Measurements from ENCODE around the gene LCE1E. TPM values are rescaled to one million over a fixed set of nuclear protein-coding genes. Genes with fewer than 3 reads are reported as not detected.

Gene LCE1E, protein sequence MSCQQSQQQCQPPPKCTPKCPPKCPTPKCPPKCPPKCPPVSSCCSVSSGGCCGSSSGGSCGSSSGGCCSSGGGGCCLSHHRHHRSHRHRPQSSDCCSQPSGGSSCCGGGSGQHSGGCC
- polyA plus RNA-seq (2013, experiment 1 of 2), result not detected
- not detected for polyA plus RNA-seq (2013, experiment 2 of 2)

DNA sequence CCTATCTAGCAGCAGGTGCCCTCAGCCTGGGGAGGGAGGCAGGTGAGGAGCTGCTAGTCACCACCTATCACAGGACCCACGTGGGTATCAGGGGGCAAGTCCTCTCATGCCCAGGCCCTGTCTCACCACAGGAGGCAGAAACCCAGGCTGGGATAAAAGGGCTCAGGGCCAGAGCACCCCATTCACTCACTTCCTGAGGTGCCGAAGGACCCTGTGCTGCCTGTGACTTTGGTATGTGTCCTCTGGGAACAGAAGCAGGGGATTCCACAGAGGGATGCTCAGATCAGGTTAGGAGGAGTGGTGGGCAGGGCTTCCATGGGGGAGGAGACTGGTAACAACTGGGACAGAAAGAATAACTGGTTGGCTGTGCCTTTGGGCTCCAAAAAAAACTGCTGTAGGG, at the start of gene LCE1E:
LCE1E (plus strand) TSS at position 181 of the 400 bp plus-strand sequence. CDS start 1,043 bp downstream, outside the sequence.
- H2BK15ac ChIP-seq (ENCODE audit: low read depth, poor library complexity, severe bottlenecking), result no peak within 1 kb of the TSS
- 38% methylated on average over 2 of the region's 2 CpGs for WGBS
- no peak within 1 kb of the TSS for H3K18ac ChIP-seq (ENCODE audit: low read depth in 1 of 2, low read length in 2 of 2)
- H2BK120ac ChIP-seq (ENCODE audit: low read depth, low read length), result no peak within 1 kb of the TSS
- no peak for DNase-seq
- no peak within 1 kb of the TSS for H2AK5ac ChIP-seq (ENCODE audit: low read length, severe bottlenecking)
- H3K79me1 ChIP-seq (replicated peaks; ENCODE audit: low read length, poor library complexity, severe bottlenecking), result no peaks in the 10 kb centered on the region
- H3K4me2 ChIP-seq (ENCODE audit: low read length, poor library complexity, severe bottlenecking), result no peak within 1 kb of the TSS
- no peaks in the 10 kb centered on the region for H3K36me3 ChIP-seq (ENCODE audit: control insufficient read depth in 1 of 2, insufficient read depth in 2 of 2, low read depth in 1 of 2, low read length in 2 of 2)
- H3K27me3 ChIP-seq (ENCODE audit: control insufficient read depth in 1 of 2, insufficient read depth in 1 of 2, low read length in 2 of 2), result no peaks in the 10 kb centered on the region
- H3K27ac ChIP-seq (ENCODE audit: low read length, poor library complexity, severe bottlenecking), result no peak within 1 kb of the TSS
- no peak within 1 kb of the TSS for H4K8ac ChIP-seq (ENCODE audit: low read length)
- H2BK5ac ChIP-seq (ENCODE audit: low read depth, low read length, poor library complexity, severe bottlenecking), result no peak within 1 kb of the TSS
- H3K14ac ChIP-seq (ENCODE audit: low read length in 2 of 2), result no peak within 1 kb of the TSS
- H3K4ac ChIP-seq (ENCODE audit: low read depth in 1 of 2, low read length in 2 of 2), result no peak within 1 kb of the TSS
- H3K23ac ChIP-seq (ENCODE audit: low read length in 2 of 2), result no peak within 1 kb of the TSS
- no peaks in the 10 kb centered on the region for H3K4me1 ChIP-seq (ENCODE audit: control insufficient read depth, insufficient read depth, low read depth, low read length)
- no peaks in the 10 kb centered on the region for H3K9me3 ChIP-seq (ENCODE audit: control insufficient read depth, low read length)
- H3K4me3 ChIP-seq (ENCODE audit: insufficient read depth in 1 of 2, low read depth in 1 of 2, low read length in 2 of 2), result no peak within 1 kb of the TSS
- no peak within 1 kb of the TSS for H2AFZ ChIP-seq (ENCODE audit: low read depth, low read length)
- H2BK12ac ChIP-seq (ENCODE audit: low read length in 2 of 2), result no peak within 1 kb of the TSS
- H3K9ac ChIP-seq (ENCODE audit: low read length), result no peak within 1 kb of the TSS
- H4K91ac ChIP-seq (ENCODE audit: low read length), result no peak within 1 kb of the TSS

DNA sequence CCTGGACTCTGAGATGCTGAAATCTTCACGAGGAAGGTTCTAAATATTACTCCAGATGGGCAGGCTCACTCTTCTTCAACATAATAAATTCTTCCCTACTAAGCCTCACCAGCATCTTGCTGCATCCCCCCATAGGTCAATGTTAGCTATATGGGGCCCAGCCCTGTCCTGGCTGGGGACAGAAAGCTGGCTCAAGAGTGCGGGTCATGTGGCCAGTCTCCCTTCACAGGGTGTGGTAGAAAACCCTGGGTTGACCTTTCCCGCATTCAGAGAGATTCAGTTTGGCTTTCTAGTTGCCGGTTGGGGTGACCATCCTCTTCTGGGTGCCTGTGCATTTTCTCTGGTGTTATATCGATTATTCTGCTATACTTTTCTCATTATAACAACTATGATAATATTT, 48.1 kb upstream of the LCE1E start:
- Histone ChIP-seq H3K4me2 (ENCODE audit: low read length, poor library complexity, severe bottlenecking) (no peak overlapping the region), H4K8ac (ENCODE audit: low read length) (no peak overlapping the region), H3K18ac (ENCODE audit: low read depth in 1 of 2, low read length in 2 of 2) (no peak overlapping the region), H2BK12ac (ENCODE audit: low read length in 2 of 2) (no peak overlapping the region), H2BK120ac (ENCODE audit: low read depth, low read length) (no peak overlapping the region), H3K4ac (ENCODE audit: low read depth in 1 of 2, low read length in 2 of 2) (no peak overlapping the region), H2AFZ (ENCODE audit: low read depth, low read length) (no peak overlapping the region), H3K27ac (ENCODE audit: low read length, poor library complexity, severe bottlenecking) (no peak overlapping the region), H4K91ac (ENCODE audit: low read length) (no peak overlapping the region), H2BK5ac (ENCODE audit: low read depth, low read length, poor library complexity, severe bottlenecking) (no peak overlapping the region), H3K14ac (ENCODE audit: low read length in 2 of 2) (no peak overlapping the region), H2AK5ac (ENCODE audit: low read length, severe bottlenecking) (no peak overlapping the region), H3K4me3 (ENCODE audit: insufficient read depth in 1 of 2, low read depth in 1 of 2, low read length in 2 of 2) (no peak overlapping the region), H3K27me3 (ENCODE audit: control insufficient read depth in 1 of 2, insufficient read depth in 1 of 2, low read length in 2 of 2) (no peaks in the 10 kb centered on the region), H3K23ac (ENCODE audit: low read length in 2 of 2) (no peak overlapping the region), H3K79me1 (replicated peaks; ENCODE audit: low read length, poor library complexity, severe bottlenecking) (no peaks in the 10 kb centered on the region), H3K9me3 (ENCODE audit: control insufficient read depth, low read length) (no peaks in the 10 kb centered on the region), H3K4me1 (ENCODE audit: control insufficient read depth, insufficient read depth, low read depth, low read length) (no peaks in the 10 kb centered on the region), H2BK15ac (ENCODE audit: low read depth, poor library complexity, severe bottlenecking) (no peak overlapping the region), H3K36me3 (ENCODE audit: control insufficient read depth in 1 of 2, insufficient read depth in 2 of 2, low read depth in 1 of 2, low read length in 2 of 2) (no peaks in the 10 kb centered on the region), H3K9ac (ENCODE audit: low read length) (no peak overlapping the region)
- 44% methylated on average over 3 of the region's 5 CpGs for WGBS
- DNase-seq, result no peak

DNA sequence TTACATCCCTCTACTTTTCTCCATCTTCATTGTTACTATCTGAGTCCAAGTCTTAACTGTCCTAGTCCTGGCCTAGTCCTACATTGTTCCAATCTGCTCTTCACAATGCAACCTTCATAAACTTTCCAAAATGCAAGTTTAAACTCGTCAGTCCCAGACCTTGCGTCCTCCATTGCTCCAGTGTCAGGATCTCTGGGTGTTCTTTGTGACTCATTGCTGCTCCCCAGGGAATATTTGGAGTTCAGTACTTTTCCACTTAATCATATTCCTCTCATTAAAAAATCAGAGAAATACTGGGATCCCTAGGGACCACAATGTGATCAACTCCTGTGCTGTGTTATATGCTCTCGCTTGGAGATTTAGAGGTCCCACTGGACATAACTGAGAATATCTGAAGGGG, 46.2 kb upstream of the LCE1E start:
- WGBS, result 68% methylated on average over 3 of the region's 3 CpGs
- no peak overlapping the region for H2BK120ac ChIP-seq (ENCODE audit: low read depth, low read length)
- no peaks in the 10 kb centered on the region for H3K36me3 ChIP-seq (ENCODE audit: control insufficient read depth in 1 of 2, insufficient read depth in 2 of 2, low read depth in 1 of 2, low read length in 2 of 2)
- no peak overlapping the region for H3K23ac ChIP-seq (ENCODE audit: low read length in 2 of 2)
- no peak for DNase-seq
- no peak overlapping the region for H3K27ac ChIP-seq (ENCODE audit: low read length, poor library complexity, severe bottlenecking)
- H2AK5ac ChIP-seq (ENCODE audit: low read length, severe bottlenecking), result no peak overlapping the region
- H2AFZ ChIP-seq (ENCODE audit: low read depth, low read length), result no peak overlapping the region
- no peak overlapping the region for H3K9ac ChIP-seq (ENCODE audit: low read length)
- no peak overlapping the region for H2BK15ac ChIP-seq (ENCODE audit: low read depth, poor library complexity, severe bottlenecking)
- no peak overlapping the region for H4K91ac ChIP-seq (ENCODE audit: low read length)
- no peak overlapping the region for H3K4ac ChIP-seq (ENCODE audit: low read depth in 1 of 2, low read length in 2 of 2)
- H3K79me1 ChIP-seq (replicated peaks; ENCODE audit: low read length, poor library complexity, severe bottlenecking), result no peaks in the 10 kb centered on the region
- H3K4me1 ChIP-seq (ENCODE audit: control insufficient read depth, insufficient read depth, low read depth, low read length), result no peaks in the 10 kb centered on the region
- H4K8ac ChIP-seq (ENCODE audit: low read length), result no peak overlapping the region
- no peaks in the 10 kb centered on the region for H3K27me3 ChIP-seq (ENCODE audit: control insufficient read depth in 1 of 2, insufficient read depth in 1 of 2, low read length in 2 of 2)
- no peak overlapping the region for H2BK12ac ChIP-seq (ENCODE audit: low read length in 2 of 2)
- no peak overlapping the region for H3K4me2 ChIP-seq (ENCODE audit: low read length, poor library complexity, severe bottlenecking)
- no peak overlapping the region for H3K14ac ChIP-seq (ENCODE audit: low read length in 2 of 2)
- no peaks in the 10 kb centered on the region for H3K9me3 ChIP-seq (ENCODE audit: control insufficient read depth, low read length)
- no peak overlapping the region for H2BK5ac ChIP-seq (ENCODE audit: low read depth, low read length, poor library complexity, severe bottlenecking)
- H3K18ac ChIP-seq (ENCODE audit: low read depth in 1 of 2, low read length in 2 of 2), result no peak overlapping the region
- no peak overlapping the region for H3K4me3 ChIP-seq (ENCODE audit: insufficient read depth in 1 of 2, low read depth in 1 of 2, low read length in 2 of 2)

DNA sequence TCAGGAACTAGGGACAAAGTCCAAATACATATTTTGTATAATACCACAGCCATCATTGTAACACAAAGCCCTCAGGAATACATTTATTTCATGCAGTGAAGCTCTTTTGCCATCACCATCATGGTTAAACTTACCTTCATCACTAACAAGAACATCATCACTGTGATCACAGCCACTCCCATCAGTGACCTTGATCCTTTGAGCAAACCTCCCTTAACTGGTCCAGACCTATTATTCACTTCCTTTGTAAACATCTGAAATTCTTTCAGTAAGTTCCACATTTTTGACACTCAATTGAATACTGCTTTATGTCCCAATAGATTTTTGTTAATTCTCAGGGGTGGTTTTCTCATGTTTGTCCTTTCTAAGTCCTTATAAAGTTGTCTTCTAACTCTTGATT, 44.4 kb upstream of the LCE1E start:
- Histone ChIP-seq H3K4me3 (ENCODE audit: insufficient read depth in 1 of 2, low read depth in 1 of 2, low read length in 2 of 2) (no peak overlapping the region), H2BK12ac (ENCODE audit: low read length in 2 of 2) (no peak overlapping the region), H3K9me3 (ENCODE audit: control insufficient read depth, low read length) (no peaks in the 10 kb centered on the region), H3K4me1 (ENCODE audit: control insufficient read depth, insufficient read depth, low read depth, low read length) (no peaks in the 10 kb centered on the region), H3K9ac (ENCODE audit: low read length) (no peak overlapping the region), H4K8ac (ENCODE audit: low read length) (no peak overlapping the region), H3K14ac (ENCODE audit: low read length in 2 of 2) (no peak overlapping the region), H3K27me3 (ENCODE audit: control insufficient read depth in 1 of 2, insufficient read depth in 1 of 2, low read length in 2 of 2) (no peaks in the 10 kb centered on the region), H3K4ac (ENCODE audit: low read depth in 1 of 2, low read length in 2 of 2) (no peak overlapping the region), H3K18ac (ENCODE audit: low read depth in 1 of 2, low read length in 2 of 2) (no peak overlapping the region), H3K27ac (ENCODE audit: low read length, poor library complexity, severe bottlenecking) (no peak overlapping the region), H3K36me3 (ENCODE audit: control insufficient read depth in 1 of 2, insufficient read depth in 2 of 2, low read depth in 1 of 2, low read length in 2 of 2) (no peaks in the 10 kb centered on the region), H2BK120ac (ENCODE audit: low read depth, low read length) (no peak overlapping the region), H2BK15ac (ENCODE audit: low read depth, poor library complexity, severe bottlenecking) (no peak overlapping the region), H3K4me2 (ENCODE audit: low read length, poor library complexity, severe bottlenecking) (no peak overlapping the region), H4K91ac (ENCODE audit: low read length) (no peak overlapping the region), H3K23ac (ENCODE audit: low read length in 2 of 2) (no peak overlapping the region), H2BK5ac (ENCODE audit: low read depth, low read length, poor library complexity, severe bottlenecking) (no peak overlapping the region), H3K79me1 (replicated peaks; ENCODE audit: low read length, poor library complexity, severe bottlenecking) (no peaks in the 10 kb centered on the region), H2AFZ (ENCODE audit: low read depth, low read length) (no peak overlapping the region), H2AK5ac (ENCODE audit: low read length, severe bottlenecking) (no peak overlapping the region)
- no peak for DNase-seq
